Inferior parietal cortex (tissue), 1 donor: Measurements from ENCODE around the gene BPI.
"Not testable (repeated sequence)": the region's sequence is repeated elsewhere in the genome, so short reads cannot be mapped to it uniquely, and the experiment has no call there.

Source experiments
- DNase-seq: peaks from one replicate; pipeline ENCODE4 v3.0.0-alpha.2; 2016; ENCODE audit errors: extremely low spot score

Gene BPI

GRCh38 chr20:38363004-38363747, 59.2 kb downstream of the BPI start:
- DNase-seq = no peak

GRCh38 chr20:38369389-38369788, 65.4 kb downstream of the BPI start:
- DNase-seq = no peak

GRCh38 chr20:38372806-38373205, 68.8 kb downstream of the BPI start:
- no peak for DNase-seq

GRCh38 chr20:38373231-38373867, 69.4 kb downstream of the BPI start:
- DNase-seq = no peak

GRCh38 chr20:38373898-38374297, 69.9 kb downstream of the BPI start:
- no peak for DNase-seq

- no peak for DNase-seq
Observed at GRCh38 chr20:38377039-38377685, 73.2 kb downstream of the BPI start.

- DNase-seq = not testable (repeated sequence)
Observed at GRCh38 chr20:38377838-38378237, 73.9 kb downstream of the BPI start.

GRCh38 chr20:38383147-38383546, 79.2 kb downstream of the BPI start:
- DNase-seq = no peak

GRCh38 chr20:38386004-38386403, 82.0 kb downstream of the BPI start:
- no peak for DNase-seq

GRCh38 chr20:38386851-38387250, 82.9 kb downstream of the BPI start:
- DNase-seq = no peak
